Lower leg skin (tissue), 3 donors: Measurements from ENCODE around the gene MINDY4.

Source experiments
- POLR2A ChIP-seq, 2 donors: fragments of 450-650 bp; IDR thresholded peaks; one replicate each; pipeline ENCODE4 v1.6.1; 2016 to 2017; ENCODE audit warnings: antibody characterized with exemption in 2 of 2, mild to moderate bottlenecking in 1 of 2, moderate library complexity in 1 of 2
- TF ChIP-seq, protein P1 (sequence below), 3 donors: fragments of 450-650 bp; IDR thresholded peaks; one replicate each; pipeline ENCODE4 v1.5.1; 2016; ENCODE audit warnings: antibody characterized with exemption in 3 of 3, mild to moderate bottlenecking in 3 of 3, moderate library complexity in 2 of 3

DNA sequence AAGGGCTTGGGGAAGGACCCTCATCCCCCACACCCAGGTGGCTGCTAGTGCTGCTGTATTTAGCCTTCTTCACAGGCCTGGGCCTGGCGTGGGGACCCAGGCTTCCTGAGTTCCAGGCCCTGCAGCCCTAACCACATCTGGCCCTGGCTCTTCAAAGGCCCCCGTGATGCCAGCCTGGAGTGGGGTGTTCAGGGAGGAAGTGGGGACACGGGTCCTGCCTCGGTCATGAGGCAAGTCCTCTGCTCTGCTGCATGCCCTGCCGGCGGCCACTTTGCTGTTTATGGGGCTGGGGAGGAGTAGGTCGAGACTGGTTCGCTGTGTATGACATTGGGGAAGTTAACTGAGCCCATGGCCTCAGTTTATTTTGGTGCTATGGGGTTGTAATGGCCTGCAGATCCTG is 131.9 kb downstream of the MINDY4 start:
- TF ChIP-seq, protein P1, sequence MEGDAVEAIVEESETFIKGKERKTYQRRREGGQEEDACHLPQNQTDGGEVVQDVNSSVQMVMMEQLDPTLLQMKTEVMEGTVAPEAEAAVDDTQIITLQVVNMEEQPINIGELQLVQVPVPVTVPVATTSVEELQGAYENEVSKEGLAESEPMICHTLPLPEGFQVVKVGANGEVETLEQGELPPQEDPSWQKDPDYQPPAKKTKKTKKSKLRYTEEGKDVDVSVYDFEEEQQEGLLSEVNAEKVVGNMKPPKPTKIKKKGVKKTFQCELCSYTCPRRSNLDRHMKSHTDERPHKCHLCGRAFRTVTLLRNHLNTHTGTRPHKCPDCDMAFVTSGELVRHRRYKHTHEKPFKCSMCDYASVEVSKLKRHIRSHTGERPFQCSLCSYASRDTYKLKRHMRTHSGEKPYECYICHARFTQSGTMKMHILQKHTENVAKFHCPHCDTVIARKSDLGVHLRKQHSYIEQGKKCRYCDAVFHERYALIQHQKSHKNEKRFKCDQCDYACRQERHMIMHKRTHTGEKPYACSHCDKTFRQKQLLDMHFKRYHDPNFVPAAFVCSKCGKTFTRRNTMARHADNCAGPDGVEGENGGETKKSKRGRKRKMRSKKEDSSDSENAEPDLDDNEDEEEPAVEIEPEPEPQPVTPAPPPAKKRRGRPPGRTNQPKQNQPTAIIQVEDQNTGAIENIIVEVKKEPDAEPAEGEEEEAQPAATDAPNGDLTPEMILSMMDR (IDR thresholded peaks at IDR 0.05) = no peak
- TF ChIP-seq POLR2A (IDR thresholded peaks at IDR 0.05) = no peak
